Hepatocyte (in vitro differentiated cells): Measurements from ENCODE around the gene KHK.

Experiments used
- EZH2 ChIP-seq: fragments of 200-600 bp; sonication (generic); IDR thresholded peaks from 2 replicates; pipeline ENCODE4 v1.6.1; 2016; ENCODE audit warnings: antibody characterized with exemption, mild to moderate bottlenecking, borderline replicate concordance
- TF ChIP-seq, protein P1 (sequence below): fragments of 200-600 bp; sonication (generic); IDR thresholded peaks from 2 replicates; pipeline ENCODE4 v1.5.1; 2016; ENCODE audit warnings: antibody characterized with exemption, mild to moderate bottlenecking; ENCODE audit not compliant: poor library complexity

GRCh38 chr2:27108221-27108620 lies 21.6 kb downstream of the KHK start:
- TF ChIP-seq, protein P1, sequence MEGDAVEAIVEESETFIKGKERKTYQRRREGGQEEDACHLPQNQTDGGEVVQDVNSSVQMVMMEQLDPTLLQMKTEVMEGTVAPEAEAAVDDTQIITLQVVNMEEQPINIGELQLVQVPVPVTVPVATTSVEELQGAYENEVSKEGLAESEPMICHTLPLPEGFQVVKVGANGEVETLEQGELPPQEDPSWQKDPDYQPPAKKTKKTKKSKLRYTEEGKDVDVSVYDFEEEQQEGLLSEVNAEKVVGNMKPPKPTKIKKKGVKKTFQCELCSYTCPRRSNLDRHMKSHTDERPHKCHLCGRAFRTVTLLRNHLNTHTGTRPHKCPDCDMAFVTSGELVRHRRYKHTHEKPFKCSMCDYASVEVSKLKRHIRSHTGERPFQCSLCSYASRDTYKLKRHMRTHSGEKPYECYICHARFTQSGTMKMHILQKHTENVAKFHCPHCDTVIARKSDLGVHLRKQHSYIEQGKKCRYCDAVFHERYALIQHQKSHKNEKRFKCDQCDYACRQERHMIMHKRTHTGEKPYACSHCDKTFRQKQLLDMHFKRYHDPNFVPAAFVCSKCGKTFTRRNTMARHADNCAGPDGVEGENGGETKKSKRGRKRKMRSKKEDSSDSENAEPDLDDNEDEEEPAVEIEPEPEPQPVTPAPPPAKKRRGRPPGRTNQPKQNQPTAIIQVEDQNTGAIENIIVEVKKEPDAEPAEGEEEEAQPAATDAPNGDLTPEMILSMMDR: no peak
- no peak for TF ChIP-seq EZH2
